Measurements from ENCODE around the gene SH2D3C. TPM values are rescaled to one million over a fixed set of nuclear protein-coding genes. Genes with fewer than 3 reads are reported as not detected.

The SH2D3C gene
- total and polyA plus RNA-seq, 4 experiments from 2014 or later, result 8.7 to 51.5 (median 46.0) TPM

DNA sequence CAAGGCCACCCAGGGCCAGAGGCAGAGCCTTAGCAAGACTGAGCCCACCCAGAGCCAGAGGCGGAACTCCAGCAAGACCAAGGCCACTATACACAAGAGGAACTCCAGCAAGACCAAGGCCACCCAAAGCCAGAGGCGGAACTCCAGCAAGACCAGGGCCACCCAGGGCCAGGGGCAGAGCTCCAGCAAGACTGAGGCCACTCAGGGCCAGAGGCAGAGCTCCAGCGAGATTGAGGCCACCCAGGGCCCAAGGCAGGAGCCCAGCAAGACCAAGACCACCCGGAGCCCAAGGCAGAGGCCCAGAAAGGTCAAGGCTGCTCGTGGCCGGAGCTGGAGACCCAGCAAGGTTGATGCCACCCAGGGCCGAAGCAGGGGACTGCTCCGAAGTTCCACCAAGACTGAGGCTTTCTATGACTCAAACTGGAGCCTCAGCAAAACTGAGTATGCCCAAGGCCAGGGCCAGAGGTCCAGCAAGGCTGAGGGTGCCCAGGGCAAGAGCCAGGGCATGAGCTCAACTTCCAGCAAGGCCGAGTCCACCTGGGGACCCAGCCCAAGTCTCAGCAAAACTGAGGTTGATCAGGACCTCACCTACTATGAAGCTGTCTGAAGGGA lies 47.6 kb downstream of the SH2D3C start:
- no peak overlapping the region for H3K27ac ChIP-seq (ENCODE audit: low read depth, low read length)
- no peaks in the 10 kb centered on the region for H3K9me3 ChIP-seq (ENCODE audit: control insufficient read depth in 1 of 2, low read length in 2 of 2)
- H3K4me3 Mint-ChIP-seq, result no peak overlapping the region
- DNase-seq, result no peak
- ChIA-PET CTCF (ENCODE audit: partially characterized antibody) (interaction anchor here (1.3 to 5.3 kb wide), 2 partner anchors 139 to 141 kb away, joined by 5 to 85 read pairs; no protein-coding TSS in a partner anchor), POLR2A (ENCODE audit: partially characterized antibody) (interaction anchor here (0.9 to 1.4 kb wide), 3 partner anchors 15 to 280 kb away, joined by 3 to 6 read pairs (median 3); partner anchors contain the start of genes LRSAM1, PTRH1, RPL12 and TTC16)
- intact Hi-C loops (cut with micrococcal nuclease), result loop anchor here (10.0 kb wide), 2 partner anchors 394 to 506 kb away; partner anchors contain the start of gene PTGES2
- peaks cover 0 to 2% (median 0%) of the 10 kb centered on the region in 8 donors for H3K9me3 Mint-ChIP-seq
- peaks cover 17% of the 10 kb centered on the region for H3K4me1 ChIP-seq (ENCODE audit: insufficient read depth, low read length)
- H3K4me1 Mint-ChIP-seq, result peaks cover 7 to 20% (median 16%) of the 10 kb centered on the region in 4 donors
- H3K27me3 ChIP-seq (ENCODE audit: insufficient read depth, low read length), result no peaks in the 10 kb centered on the region
- H3K36me3 ChIP-seq (ENCODE audit: insufficient read depth, low read length), result peaks cover 6% of the 10 kb centered on the region
- no peak overlapping the region for H3K4me3 ChIP-seq (ENCODE audit: low read length in 2 of 2)
- H3K27ac Mint-ChIP-seq, result peak overlapping the region in 1 of 7 donors; percentile 63
- H3K27me3 Mint-ChIP-seq, result no peaks in the 10 kb centered on the region
- peaks cover 0 to 12% of the 10 kb centered on the region in 2 donors for H3K36me3 Mint-ChIP-seq

GRCh38 chr9:127730262-127730661 lies 48.2 kb downstream of the SH2D3C start:
- peaks cover 0 to under 1% (median 0%) of the 10 kb centered on the region in 8 donors for H3K9me3 Mint-ChIP-seq
- H3K4me1 Mint-ChIP-seq, result peaks cover 2 to 14% (median 11%) of the 10 kb centered on the region in 4 donors
- no peak overlapping the region for H3K4me3 ChIP-seq (ENCODE audit: low read length in 2 of 2)
- H3K27me3 ChIP-seq (ENCODE audit: insufficient read depth, low read length), result no peaks in the 10 kb centered on the region
- no peak overlapping the region for H3K4me3 Mint-ChIP-seq
- DNase-seq, result no peak
- peak overlapping the region in 1 of 7 donors; percentile 63 for H3K27ac Mint-ChIP-seq
- H3K27me3 Mint-ChIP-seq, result no peaks in the 10 kb centered on the region
- peaks cover 12% of the 10 kb centered on the region for H3K4me1 ChIP-seq (ENCODE audit: insufficient read depth, low read length)
- POLR2A ChIA-PET (ENCODE audit: partially characterized antibody), result interaction anchor here (1.4 kb wide), 1 partner anchor 14 kb away, joined by 6 read pairs; the partner anchor contains the start of genes PTRH1 and TTC16
- CTCF ChIA-PET (ENCODE audit: partially characterized antibody), result interaction anchor here (2.5 kb wide), 1 partner anchor 141 kb away, joined by 14 read pairs; no protein-coding TSS in a partner anchor
- H3K36me3 Mint-ChIP-seq, result peaks cover 0 to 10% of the 10 kb centered on the region in 2 donors
- H3K9me3 ChIP-seq (ENCODE audit: control insufficient read depth in 1 of 2, low read length in 2 of 2), result no peaks in the 10 kb centered on the region
- intact Hi-C loops (cut with micrococcal nuclease), result loop anchor here (10.0 kb wide), 2 partner anchors 395 to 505 kb away; partner anchors contain the start of gene PTGES2
- H3K36me3 ChIP-seq (ENCODE audit: insufficient read depth, low read length), result peaks cover 6% of the 10 kb centered on the region
- no peak overlapping the region for H3K27ac ChIP-seq (ENCODE audit: low read depth, low read length)

- CTCF ChIA-PET (ENCODE audit: partially characterized antibody), result interaction anchor here (1.3 to 2.5 kb wide), 2 partner anchors 14 to 140 kb away, joined by 3 to 14 read pairs; partner anchors contain the start of genes PTRH1 and TTC16
- Histone ChIP-seq H3K9me3 (ENCODE audit: control insufficient read depth in 1 of 2, low read length in 2 of 2) (no peaks in the 10 kb centered on the region), H3K36me3 (ENCODE audit: insufficient read depth, low read length) (peaks cover 6% of the 10 kb centered on the region), H3K27ac (ENCODE audit: low read depth, low read length) (no peak overlapping the region), H3K27me3 (ENCODE audit: insufficient read depth, low read length) (no peaks in the 10 kb centered on the region), H3K4me3 (ENCODE audit: low read length in 2 of 2) (no peak overlapping the region), H3K4me1 (ENCODE audit: insufficient read depth, low read length) (peaks cover 10% of the 10 kb centered on the region)
- no peak for DNase-seq
- Mint-ChIP-seq H3K36me3 (peaks cover 0 to 9% of the 10 kb centered on the region in 2 donors), H3K4me3 (no peak overlapping the region), H3K27ac (peak overlapping the region in 2 of 7 donors; percentile 34 to 60), H3K9me3 (no peaks in the 10 kb centered on the region), H3K27me3 (no peaks in the 10 kb centered on the region), H3K4me1 (peaks cover 2 to 11% (median 9%) of the 10 kb centered on the region in 4 donors)
- intact Hi-C loops (cut with micrococcal nuclease), result loop anchor here (10.0 kb wide), 2 partner anchors 395 to 505 kb away; partner anchors contain the start of gene PTGES2
- POLR2A ChIA-PET (ENCODE audit: partially characterized antibody), result interaction anchor here (1.4 kb wide), 1 partner anchor 14 kb away, joined by 6 read pairs; the partner anchor contains the start of genes PTRH1 and TTC16
Observed at GRCh38 chr9:127729522-127730256, 48.8 kb downstream of the SH2D3C start.

GRCh38 chr9:127728808-127729207 lies 49.7 kb downstream of the SH2D3C start:
- no peak for DNase-seq
- Mint-ChIP-seq H3K36me3 (peaks cover 0 to 9% of the 10 kb centered on the region in 2 donors), H3K9me3 (no peaks in the 10 kb centered on the region), H3K27me3 (no peaks in the 10 kb centered on the region), H3K4me1 (peaks cover 0 to 4% (median 3%) of the 10 kb centered on the region in 4 donors), H3K4me3 (no peak overlapping the region), H3K27ac (peak overlapping the region in 1 of 7 donors; percentile 59)
- H3K36me3 ChIP-seq (ENCODE audit: insufficient read depth, low read length), result peaks cover 6% of the 10 kb centered on the region
- ChIA-PET CTCF (ENCODE audit: partially characterized antibody) (interaction anchor here (1.3 to 2.5 kb wide), 2 partner anchors 13 to 139 kb away, joined by 3 to 14 read pairs; partner anchors contain the start of genes PTRH1 and TTC16), POLR2A (ENCODE audit: partially characterized antibody) (no interaction called here)
- H3K4me1 ChIP-seq (ENCODE audit: insufficient read depth, low read length), result peaks cover 2% of the 10 kb centered on the region
- H3K27ac ChIP-seq (ENCODE audit: low read depth, low read length), result no peak overlapping the region
- no peaks in the 10 kb centered on the region for H3K9me3 ChIP-seq (ENCODE audit: control insufficient read depth in 1 of 2, low read length in 2 of 2)
- intact Hi-C loops (cut with micrococcal nuclease), result no loop called here
- no peak overlapping the region for H3K4me3 ChIP-seq (ENCODE audit: low read length in 2 of 2)
- H3K27me3 ChIP-seq (ENCODE audit: insufficient read depth, low read length), result no peaks in the 10 kb centered on the region

GRCh38 chr9:127726871-127727270 lies 51.6 kb downstream of the SH2D3C start:
- intact Hi-C loops (cut with micrococcal nuclease), result no loop called here
- Histone ChIP-seq H3K36me3 (ENCODE audit: insufficient read depth, low read length) (no peaks in the 10 kb centered on the region), H3K27ac (ENCODE audit: low read depth, low read length) (no peak overlapping the region), H3K4me1 (ENCODE audit: insufficient read depth, low read length) (no peaks in the 10 kb centered on the region), H3K9me3 (ENCODE audit: control insufficient read depth in 1 of 2, low read length in 2 of 2) (no peaks in the 10 kb centered on the region), H3K4me3 (ENCODE audit: low read length in 2 of 2) (no peak overlapping the region), H3K27me3 (ENCODE audit: insufficient read depth, low read length) (no peaks in the 10 kb centered on the region)
- ChIA-PET CTCF (ENCODE audit: partially characterized antibody) (no interaction called here), POLR2A (ENCODE audit: partially characterized antibody) (no interaction called here)
- Mint-ChIP-seq H3K4me1 (peaks cover 0 to 4% (median 0%) of the 10 kb centered on the region in 4 donors), H3K36me3 (peaks cover 0 to 3% of the 10 kb centered on the region in 2 donors), H3K27ac (no peak overlapping the region), H3K9me3 (no peaks in the 10 kb centered on the region), H3K4me3 (no peak overlapping the region), H3K27me3 (no peaks in the 10 kb centered on the region)
- DNase-seq, result peak in 1 of 5 donors; percentile 23

GRCh38 chr9:127724012-127724411 lies 54.5 kb downstream of the SH2D3C start:
- no peak for DNase-seq
- CTCF ChIA-PET (ENCODE audit: partially characterized antibody), result interaction anchor here (1.2 to 2.0 kb wide), 2 partner anchors 9 to 11 kb away, joined by 3 to 6 read pairs; partner anchors contain the start of gene TOR2A
- Histone ChIP-seq H3K36me3 (ENCODE audit: insufficient read depth, low read length) (no peaks in the 10 kb centered on the region), H3K27me3 (ENCODE audit: insufficient read depth, low read length) (no peaks in the 10 kb centered on the region), H3K27ac (ENCODE audit: low read depth, low read length) (no peak overlapping the region), H3K4me1 (ENCODE audit: insufficient read depth, low read length) (peaks cover 21% of the 10 kb centered on the region), H3K9me3 (ENCODE audit: control insufficient read depth in 1 of 2, low read length in 2 of 2) (no peaks in the 10 kb centered on the region), H3K4me3 (ENCODE audit: low read length in 2 of 2) (no peak overlapping the region)
- no peak overlapping the region for H3K4me3 Mint-ChIP-seq
- no peaks in the 10 kb centered on the region for H3K36me3 Mint-ChIP-seq
- H3K27ac Mint-ChIP-seq, result no peak overlapping the region
- H3K27me3 Mint-ChIP-seq, result no peaks in the 10 kb centered on the region
- H3K9me3 Mint-ChIP-seq, result no peaks in the 10 kb centered on the region
- peaks cover 13 to 26% (median 16%) of the 10 kb centered on the region in 4 donors for H3K4me1 Mint-ChIP-seq
- intact Hi-C loops (cut with micrococcal nuclease), result no loop called here
- POLR2A ChIA-PET (ENCODE audit: partially characterized antibody), result interaction anchor here (1.2 kb wide), 1 partner anchor 8 kb away, joined by 5 read pairs; the partner anchor contains the start of genes PTRH1 and TTC16

Data from CD4-positive, alpha-beta memory T cell (primary cell).